Tracheal epithelial cell (primary cell): Measurements from ENCODE around the gene OR14C36. TPM values are rescaled to one million over a fixed set of nuclear protein-coding genes. Genes with fewer than 3 reads are reported as not detected.

Experiments used
- total RNA-seq: library from RNA; depleted of rRNA; stranded (reverse); fragments of >200 nt; gene quantifications from 2 replicates; pipeline ENCODE4 v1.2.1, GENCODE V29; 2014

OR14C36 gene
- not detected in 2 replicates for total RNA-seq

GRCh38 chr1:248348475-248348874 is at the start of gene OR14C36:
OR14C36 (plus strand) TSS chr1:248348775; CDS start chr1:248348775, 0 bp downstream.

GRCh38 chr1:248303324-248303723 is 45.3 kb upstream of the OR14C36 start, which contains the start of gene OR2T12:
OR2T12 (minus strand) TSS chr1:248303424; CDS start chr1:248295578, 7,846 bp downstream.

GRCh38 chr1:248324468-248324867 is 24.1 kb upstream of the OR14C36 start, which contains the start of gene OR2M7:
OR2M7 (minus strand) TSS chr1:248324568; CDS start chr1:248324568, 0 bp downstream.

GRCh38 chr1:248361121-248361715 is 12.6 kb downstream of the OR14C36 start, which contains the start of gene OR2T4:
OR2T4 (plus strand) TSS chr1:248361665; CDS start chr1:248361665, 0 bp downstream.

GRCh38 chr1:248375446-248375845 is 26.9 kb downstream of the OR14C36 start, which contains the start of gene OR2T6:
OR2T6 (plus strand) TSS chr1:248375746; CDS start chr1:248387609, 11,863 bp downstream.

Other genes starting within 250 kb of the OR14C36 start
- gene OR2M5, start 203.6 kb upstream of the OR14C36 start, total RNA-seq = not detected in 2 replicates
- gene OR2M2, start 174.0 kb upstream of the OR14C36 start, total RNA-seq = not detected in 2 replicates
- not detected in 2 replicates for gene OR2M3, start 151.5 kb upstream of the OR14C36 start, total RNA-seq
- gene OR2M4, start 117.4 kb upstream of the OR14C36 start, total RNA-seq = not detected in 2 replicates
- gene OR2T33, start 70.8 kb upstream of the OR14C36 start, total RNA-seq = not detected in 2 replicates
- not detected in 2 replicates for gene OR2T12, start 45.4 kb upstream of the OR14C36 start, total RNA-seq
- gene OR2M7, start 24.2 kb upstream of the OR14C36 start, total RNA-seq = not detected in 2 replicates
- gene OR2T4, start 12.9 kb downstream of the OR14C36 start, total RNA-seq = not detected in 2 replicates
- gene OR2T6, start 27.0 kb downstream of the OR14C36 start, total RNA-seq = not detected in 2 replicates
- not detected in 2 replicates for gene OR2T1, start 54.3 kb downstream of the OR14C36 start, total RNA-seq
- not detected in 2 replicates for gene OR2T2, start 96.9 kb downstream of the OR14C36 start, total RNA-seq
- gene OR2T3, start 124.6 kb downstream of the OR14C36 start, total RNA-seq = 0.24 TPM in 1 of 2 replicates, not detected in the other
- not detected in 2 replicates for gene OR2T5, start 139.8 kb downstream of the OR14C36 start, total RNA-seq
- not detected in 2 replicates for gene OR2G6, start 159.3 kb downstream of the OR14C36 start, total RNA-seq
- not detected in 2 replicates for gene OR2T29, start 214.0 kb downstream of the OR14C36 start, total RNA-seq
- gene OR2T34, start 226.0 kb downstream of the OR14C36 start, total RNA-seq = not detected in 2 replicates
- gene OR2T10, start 248.9 kb downstream of the OR14C36 start, total RNA-seq = not detected in 2 replicates